NCI-H1694 treated with DMSO at 0.1 percent for 48 hours (cell line): ENCODE results near the gene MSRB1.
A peak's percentile ranks its signal among the peaks of the same experiment; 100 is the strongest.
"Not testable (repeated sequence)": the region's sequence is repeated elsewhere in the genome, so short reads cannot be mapped to it uniquely, and the experiment has no call there.

Experiments used
- DNase-seq: peaks from one replicate; lab custom pipeline; 2025; lab: John Stamatoyannopoulos, UW

The MSRB1 gene

GRCh38 chr16:1960665-1961630 lies 17.9 kb upstream of the MSRB1 start:
- DNase-seq: peak; percentile 82

GRCh38 chr16:1959269-1960039 lies 16.5 kb upstream of the MSRB1 start, which contains the start of gene NDUFB10:
Gene NDUFB10 (plus strand): TSS chr16:1959538. CDS start chr16:1959625, 87 bp downstream.
- DNase-seq: peak; percentile 66

- DNase-seq: no peak
Observed at GRCh38 chr16:1958715-1959268, 15.8 kb upstream of the MSRB1 start.

- not testable (repeated sequence) for DNase-seq
Observed at GRCh38 chr16:1958143-1958491, 15.1 kb upstream of the MSRB1 start.

- DNase-seq: not testable (repeated sequence)
Observed at GRCh38 chr16:1957434-1958142, 14.6 kb upstream of the MSRB1 start.

GRCh38 chr16:1953734-1954133 lies 10.7 kb upstream of the MSRB1 start:
- DNase-seq: no peak

GRCh38 chr16:1950559-1950958 lies 7.6 kb upstream of the MSRB1 start:
- no peak for DNase-seq

GRCh38 chr16:1950047-1950446 lies 7.0 kb upstream of the MSRB1 start:
- no peak for DNase-seq

GRCh38 chr16:1949507-1949906 lies 6.5 kb upstream of the MSRB1 start:
- DNase-seq: no peak

- DNase-seq: no peak
Observed at GRCh38 chr16:1947369-1947670, 4.3 kb upstream of the MSRB1 start.

GRCh38 chr16:1946495-1947368 lies 3.7 kb upstream of the MSRB1 start:
- no peak for DNase-seq

- no peak for DNase-seq
Observed at GRCh38 chr16:1945559-1946391, 2.8 kb upstream of the MSRB1 start.

GRCh38 chr16:1944612-1945199 lies 1.7 kb upstream of the MSRB1 start:
- DNase-seq: no peak

GRCh38 chr16:1942047-1942809 lies 771 bp downstream of the MSRB1 start:
- DNase-seq: no peak

- DNase-seq: no peak
Observed at GRCh38 chr16:1941162-1942046, 1.6 kb downstream of the MSRB1 start.

GRCh38 chr16:1940273-1941161 lies 2.5 kb downstream of the MSRB1 start:
- no peak for DNase-seq

- DNase-seq: not testable (repeated sequence)
Observed at GRCh38 chr16:1939833-1940232, 3.2 kb downstream of the MSRB1 start.
